GM04503 (cell line): ENCODE data around the gene MYO1E.
"Not testable (repeated sequence)": the region's sequence is repeated elsewhere in the genome, so short reads cannot be mapped to it uniquely, and the experiment has no call there.

Source experiments
- DNase-seq: peaks from one replicate; pipeline ENCODE4 v3.0.0-alpha.2; 2012; ENCODE audit warnings: low read depth

MYO1E gene

GRCh38 chr15:59291213-59291549, 81.5 kb downstream of the MYO1E start:
- no peak for DNase-seq

- DNase-seq = no peak
These were observed 82.1 kb downstream of the MYO1E start for GRCh38 chr15:59290295-59291212.

GRCh38 chr15:59289574-59289973, 83.1 kb downstream of the MYO1E start:
- DNase-seq = no peak

GRCh38 chr15:59283717-59284391, 88.8 kb downstream of the MYO1E start:
- no peak for DNase-seq

- DNase-seq = no peak
These were observed 89.9 kb downstream of the MYO1E start for GRCh38 chr15:59282515-59283337.

GRCh38 chr15:59281699-59282098, 91.0 kb downstream of the MYO1E start:
- no peak for DNase-seq

- DNase-seq = no peak
These were observed 91.8 kb downstream of the MYO1E start for GRCh38 chr15:59280855-59281254.

- not testable (repeated sequence) for DNase-seq
These were observed 92.4 kb downstream of the MYO1E start for GRCh38 chr15:59280292-59280691.

GRCh38 chr15:59279023-59279422, 93.6 kb downstream of the MYO1E start:
- DNase-seq = no peak

- no peak for DNase-seq
These were observed 94.6 kb downstream of the MYO1E start for GRCh38 chr15:59278120-59278519.

- no peak for DNase-seq
These were observed 96.2 kb downstream of the MYO1E start for GRCh38 chr15:59276225-59277178.

GRCh38 chr15:59274126-59274970, 98.3 kb downstream of the MYO1E start:
- no peak for DNase-seq

- no peak for DNase-seq
These were observed 99.4 kb downstream of the MYO1E start for GRCh38 chr15:59273234-59273633.

- DNase-seq = no peak
These were observed 101.0 kb downstream of the MYO1E start for GRCh38 chr15:59271595-59272201.

GRCh38 chr15:59268852-59269407, 103.7 kb downstream of the MYO1E start:
- DNase-seq = no peak

- DNase-seq = peak; percentile 39
These were observed 104.4 kb downstream of the MYO1E start for GRCh38 chr15:59268168-59268851.

- no peak for DNase-seq
These were observed 106.6 kb downstream of the MYO1E start for GRCh38 chr15:59266028-59266427.

GRCh38 chr15:59262316-59262715, 110.4 kb downstream of the MYO1E start:
- DNase-seq = no peak

GRCh38 chr15:59260090-59260489, 112.6 kb downstream of the MYO1E start:
- DNase-seq = no peak
